Stimulated activated CD4-positive, alpha-beta T cell treated with anti-CD3 and anti-CD28 coated beads, Interleukin-1b, Interleukin-23, amount 100 ng/mL, for 48 hours (primary cell): Measurements from ENCODE around the gene TOR3A.
A peak's percentile ranks its signal among the peaks of the same experiment; 100 is the strongest.
"Not testable (repeated sequence)": the region's sequence is repeated elsewhere in the genome, so short reads cannot be mapped to it uniquely, and the experiment has no call there.

Source experiments
- DNase-seq: peaks from one replicate; pipeline ENCODE4 v3.0.0-alpha.2; 2020

The TOR3A gene

GRCh38 chr1:179081687-179082332 is at the start of gene TOR3A:
TSS of gene TOR3A (plus strand) at chr1:179082070. CDS start at chr1:179082129, 59 bp downstream.
- DNase-seq, result peak; percentile 81

DNA sequence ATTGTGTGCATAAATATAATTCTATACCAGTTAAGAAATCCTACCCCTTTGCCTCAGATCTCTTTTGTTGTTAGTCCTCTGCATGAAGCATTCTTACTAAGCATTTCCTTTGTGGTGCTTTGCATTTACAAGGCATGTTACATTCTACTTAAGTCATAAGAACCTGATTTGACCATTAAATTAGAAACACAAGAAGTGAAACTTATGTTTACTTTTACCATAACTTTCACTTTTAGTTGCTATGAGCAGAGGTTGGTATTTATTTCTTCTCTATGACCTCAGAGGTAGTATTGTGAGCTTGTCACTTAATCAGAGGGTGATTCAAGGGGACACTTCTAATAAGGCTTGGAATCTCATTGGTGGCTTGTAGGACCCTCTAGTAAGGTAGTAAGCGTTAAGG is 47.1 kb upstream of the TOR3A start:
- DNase-seq, result no peak

- peak; percentile 34 for DNase-seq
Measured at GRCh38 chr1:179036844-179037465, 44.9 kb upstream of the TOR3A start.

DNA sequence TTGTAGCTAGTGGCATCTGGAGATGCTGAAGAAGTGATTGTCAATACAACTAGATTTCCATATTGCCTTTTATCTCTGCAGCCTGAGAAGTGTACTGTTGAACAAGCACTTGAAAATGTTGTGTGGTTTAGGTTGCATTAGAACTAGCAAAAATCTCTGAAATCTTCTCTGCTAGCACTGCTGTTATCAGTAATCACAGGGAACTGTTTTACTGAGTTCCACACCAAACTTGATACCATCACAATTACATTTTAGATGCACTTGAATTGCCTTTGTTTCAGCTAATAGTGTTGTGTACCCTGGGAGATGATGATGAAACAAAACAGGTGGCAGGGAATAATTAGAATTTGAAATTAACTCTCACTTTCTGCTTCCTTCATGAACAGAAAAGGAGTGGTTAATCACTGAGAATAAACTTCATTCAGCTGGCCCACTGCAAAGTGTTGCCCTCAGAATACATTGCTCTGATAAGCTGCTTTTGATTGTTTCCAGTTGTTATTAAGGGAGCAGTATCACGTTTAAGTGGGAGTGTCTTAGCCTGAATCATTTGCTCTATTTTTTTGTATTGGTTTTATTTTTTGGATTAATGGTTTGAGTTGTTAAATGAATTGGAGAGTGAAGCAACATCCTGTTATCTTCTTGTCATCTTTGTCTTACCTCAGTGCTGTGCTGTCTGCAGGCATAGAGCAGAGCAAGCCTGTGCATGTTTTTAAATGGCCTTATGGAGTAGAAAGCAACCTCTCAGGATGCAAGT is 43.2 kb upstream of the TOR3A start:
- DNase-seq, result no peak

DNA sequence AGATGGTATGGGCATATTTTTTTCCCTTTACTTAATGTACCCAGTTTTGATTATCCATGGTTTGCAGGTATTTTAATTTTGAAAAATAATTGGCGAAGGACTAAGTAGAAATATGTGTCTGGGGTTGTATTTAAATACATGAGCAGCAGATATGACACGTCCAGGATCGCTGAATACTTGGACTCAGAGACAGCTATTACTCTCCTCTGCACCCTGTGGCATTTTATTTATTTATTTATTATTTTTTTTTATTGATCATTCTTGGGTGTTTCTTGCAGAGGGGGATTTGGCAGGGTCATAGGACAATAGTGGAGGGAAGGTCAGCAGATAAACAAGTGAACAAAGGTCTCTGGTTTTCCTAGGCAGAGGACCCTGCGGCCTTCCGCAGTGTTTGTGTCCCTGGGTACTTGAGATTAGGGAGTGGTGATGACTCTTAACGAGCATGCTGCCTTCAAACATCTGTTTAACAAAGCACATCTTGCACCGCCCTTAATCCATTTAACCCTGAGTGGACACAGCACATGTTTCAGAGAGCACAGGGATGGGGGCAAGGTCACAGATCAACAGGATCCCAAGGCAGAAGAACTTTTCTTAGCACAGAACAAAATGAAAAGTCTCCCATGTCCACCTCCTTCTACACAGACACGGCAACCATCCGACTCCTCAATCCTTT is 42.2 kb upstream of the TOR3A start:
- DNase-seq, result not testable (repeated sequence)

- not testable (repeated sequence) for DNase-seq
Measured at GRCh38 chr1:179040175-179040551, 41.7 kb upstream of the TOR3A start.

DNA sequence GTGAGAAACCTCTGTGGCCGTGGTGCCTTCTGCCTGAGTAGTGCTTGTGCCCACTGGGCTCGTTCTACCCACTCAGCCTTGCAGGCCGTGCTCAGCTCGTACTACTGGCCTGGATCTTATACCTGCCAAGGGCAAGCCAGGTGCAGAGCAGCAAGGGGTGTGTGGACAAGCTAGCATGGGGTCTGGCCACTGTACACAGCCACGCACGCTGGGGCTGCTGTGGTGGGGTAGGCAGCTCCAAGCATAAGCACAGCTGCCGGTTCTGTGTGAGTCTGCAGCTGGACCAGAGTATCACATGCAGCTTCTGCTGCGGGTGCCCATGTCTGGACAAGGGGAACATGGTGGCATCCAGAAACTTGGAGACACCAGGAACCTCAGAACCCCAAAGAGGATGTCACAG is 39.8 kb upstream of the TOR3A start:
- DNase-seq, result no peak

DNA sequence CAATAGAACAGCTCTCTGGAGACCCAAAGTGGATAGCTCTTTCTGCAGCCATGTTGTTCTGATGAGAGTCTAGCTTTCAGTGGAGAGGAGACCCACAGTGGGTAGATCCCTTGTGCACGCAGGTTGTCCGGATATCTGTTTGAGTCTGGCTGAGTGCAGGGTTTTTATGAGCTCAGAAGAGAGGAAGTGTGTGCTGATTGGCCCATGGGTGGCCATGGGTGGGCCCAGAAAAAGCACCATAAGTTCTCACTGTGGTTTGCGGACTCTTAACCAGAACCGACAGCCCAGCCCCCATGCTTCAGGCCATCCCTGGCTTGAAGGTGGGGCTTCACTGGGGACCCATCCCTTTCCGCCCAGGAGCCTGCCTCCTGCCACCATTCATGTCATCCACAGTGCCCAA is 39.2 kb upstream of the TOR3A start:
- DNase-seq, result no peak

DNA sequence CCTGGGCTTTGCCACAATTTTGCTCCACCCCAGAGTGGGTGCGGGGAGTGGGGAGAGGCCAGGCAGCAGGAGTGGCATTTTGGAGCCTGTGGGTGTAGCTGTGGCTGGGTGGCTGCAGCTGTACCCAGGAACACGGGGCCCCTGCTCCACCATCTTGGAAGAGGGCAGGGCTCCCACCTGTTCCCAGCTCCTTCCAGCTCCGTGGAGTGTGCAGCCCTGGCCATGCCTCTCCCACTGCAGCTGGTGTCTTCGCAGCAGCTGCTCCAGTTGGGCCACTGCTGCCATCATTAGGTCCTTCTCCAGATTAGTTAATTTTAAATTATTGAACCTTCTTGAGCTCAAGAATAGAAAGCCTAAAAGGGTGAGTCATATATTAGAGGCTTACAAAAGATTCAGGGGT is 38.6 kb upstream of the TOR3A start:
- DNase-seq, result no peak

DNA sequence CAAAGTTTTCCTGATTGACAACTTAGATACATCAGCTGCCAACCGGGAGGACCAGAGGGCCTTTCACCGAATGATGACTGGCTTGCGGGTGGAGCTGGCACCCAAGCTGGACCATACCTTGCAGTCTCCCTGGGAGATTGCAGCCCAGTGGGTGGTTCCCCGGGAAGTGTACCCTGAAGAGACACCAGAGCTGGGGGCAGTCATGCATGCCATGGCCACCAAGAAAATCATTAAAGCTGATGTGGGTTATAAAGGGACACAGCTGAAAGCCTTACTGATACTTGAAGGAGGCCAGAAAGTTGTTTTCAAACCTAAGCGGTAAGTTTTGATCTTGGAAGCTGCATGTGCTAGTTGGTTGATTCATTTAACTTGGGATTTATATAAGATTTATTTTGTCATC is 38.0 kb upstream of the TOR3A start:
- DNase-seq, result no peak

GRCh38 chr1:179046808-179047635 is 34.8 kb upstream of the TOR3A start:
- DNase-seq, result no peak

DNA sequence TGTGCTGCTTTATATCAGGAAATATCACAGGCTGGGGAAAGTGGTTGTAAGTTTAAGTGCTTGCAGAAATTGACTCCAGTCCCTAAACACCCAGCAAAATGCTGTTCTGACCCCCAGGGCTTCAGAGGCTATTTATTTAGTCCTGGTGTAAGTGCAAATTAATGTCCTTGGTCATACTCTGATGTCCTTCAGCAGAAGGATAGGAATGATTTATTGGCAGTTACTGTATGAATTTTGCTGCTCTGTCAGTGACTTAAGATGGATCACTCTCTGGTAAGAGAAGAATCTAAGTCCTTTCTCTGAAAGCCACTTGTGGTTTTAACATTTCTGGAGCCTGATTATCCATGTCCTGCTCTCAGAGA is 34.3 kb upstream of the TOR3A start:
- DNase-seq, result no peak

DNA sequence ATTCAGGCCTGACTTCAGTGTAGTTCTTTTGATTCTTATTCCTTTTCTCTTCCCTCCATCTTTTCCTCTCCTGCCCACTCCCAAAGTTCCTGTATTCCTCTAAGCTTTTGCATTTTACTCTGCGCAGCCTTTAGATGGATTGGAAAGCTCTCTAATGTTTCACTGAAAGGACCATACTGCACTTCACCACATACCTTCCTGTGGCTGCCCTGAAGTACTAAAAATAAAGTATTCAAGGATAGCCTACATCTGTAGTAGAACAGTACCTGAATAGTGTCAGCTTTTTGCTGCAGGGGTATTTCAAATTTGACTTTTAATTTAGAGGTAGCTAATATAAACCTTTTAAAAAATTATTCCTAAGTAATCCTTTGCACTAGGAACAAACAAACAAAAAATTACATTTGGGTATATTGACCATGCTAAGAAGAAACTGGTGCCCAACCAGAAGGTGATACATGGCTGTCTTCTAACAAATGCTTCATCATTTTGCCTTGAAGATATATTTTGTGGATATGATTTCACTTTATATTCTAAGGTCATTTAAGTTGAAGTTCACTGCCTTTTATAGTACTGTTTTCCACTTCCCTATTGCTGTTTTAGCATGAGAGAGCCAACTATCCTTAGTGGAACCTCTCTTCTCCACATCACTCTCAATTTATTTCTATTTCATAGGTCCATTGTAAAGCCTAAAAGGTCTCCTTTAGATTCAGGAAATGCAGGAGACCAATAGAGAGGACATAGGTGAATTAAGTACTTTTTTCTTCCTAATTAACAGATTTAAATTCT is 33.3 kb upstream of the TOR3A start:
- no peak for DNase-seq

- DNase-seq, result no peak
Measured at GRCh38 chr1:179052776-179053175, 29.1 kb upstream of the TOR3A start.

DNA sequence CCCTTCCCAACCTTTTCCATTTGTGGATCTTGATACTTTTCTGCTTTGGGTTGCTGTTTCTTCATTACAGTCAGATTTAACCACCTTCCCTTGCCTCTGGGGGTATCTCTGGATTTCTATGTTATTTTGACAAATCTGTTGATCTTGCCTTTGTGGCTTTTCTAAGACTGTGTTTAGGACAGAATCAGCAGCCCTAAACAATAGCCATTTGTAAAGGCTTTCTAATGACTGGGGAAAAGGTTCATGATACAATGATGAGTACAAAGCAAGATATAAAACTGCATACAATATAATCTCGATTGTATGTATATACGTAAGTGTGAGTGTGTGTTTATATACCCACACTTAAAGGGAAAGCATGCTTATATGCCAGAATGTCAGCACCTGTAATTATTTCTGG is 28.4 kb upstream of the TOR3A start:
- DNase-seq, result no peak

- no peak for DNase-seq
Measured at GRCh38 chr1:179055937-179056336, 25.9 kb upstream of the TOR3A start.

DNA sequence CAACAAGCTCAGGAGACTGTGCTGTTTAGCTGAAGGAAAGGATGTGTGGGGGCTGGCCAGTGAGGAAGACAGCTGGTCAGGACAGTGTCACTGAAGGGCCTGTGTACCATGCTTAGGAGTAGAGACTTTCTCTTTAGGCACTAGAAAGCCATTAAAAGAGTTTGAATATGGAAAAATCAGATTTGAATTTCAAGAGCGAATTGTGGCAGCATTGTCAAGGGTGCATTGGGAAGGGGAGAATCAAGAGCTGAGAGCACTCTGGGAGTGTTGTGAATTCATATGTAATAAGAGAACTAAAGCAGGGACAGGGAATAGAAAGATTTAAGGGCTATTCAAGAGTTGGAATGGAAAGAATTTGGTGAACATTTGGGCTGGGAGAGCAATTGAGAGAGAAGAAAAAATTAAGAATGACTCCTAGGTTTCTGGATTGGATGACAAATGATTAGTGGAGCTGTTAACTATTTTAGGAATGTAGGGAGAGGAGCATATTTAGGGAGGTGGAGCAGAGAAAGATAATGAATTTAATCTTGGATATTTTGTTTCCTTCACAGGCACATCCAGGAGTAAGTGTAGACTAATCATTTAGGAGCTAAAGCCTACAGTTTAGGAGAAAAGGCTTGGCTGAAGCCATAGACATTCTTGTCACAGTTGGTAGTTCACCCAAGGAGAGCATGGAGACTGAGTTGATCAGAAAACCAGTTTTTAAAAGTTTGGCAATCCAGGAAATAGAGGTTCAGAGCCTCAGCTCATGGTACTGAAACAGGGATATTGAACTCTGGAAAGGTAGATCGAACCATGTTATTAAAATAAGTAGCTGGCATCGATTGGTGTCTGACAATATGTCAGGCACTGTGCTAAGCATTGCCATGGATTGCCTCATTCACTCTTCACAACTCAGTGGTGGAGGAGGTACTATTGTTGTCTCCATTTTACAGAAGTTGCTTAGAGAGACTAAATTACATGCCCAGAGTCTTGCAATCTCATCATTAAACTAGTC is 23.1 kb upstream of the TOR3A start:
- no peak for DNase-seq

GRCh38 chr1:179061360-179062282 is 20.2 kb upstream of the TOR3A start:
- DNase-seq, result no peak

GRCh38 chr1:179066471-179066870 is 15.4 kb upstream of the TOR3A start:
- DNase-seq, result no peak

DNA sequence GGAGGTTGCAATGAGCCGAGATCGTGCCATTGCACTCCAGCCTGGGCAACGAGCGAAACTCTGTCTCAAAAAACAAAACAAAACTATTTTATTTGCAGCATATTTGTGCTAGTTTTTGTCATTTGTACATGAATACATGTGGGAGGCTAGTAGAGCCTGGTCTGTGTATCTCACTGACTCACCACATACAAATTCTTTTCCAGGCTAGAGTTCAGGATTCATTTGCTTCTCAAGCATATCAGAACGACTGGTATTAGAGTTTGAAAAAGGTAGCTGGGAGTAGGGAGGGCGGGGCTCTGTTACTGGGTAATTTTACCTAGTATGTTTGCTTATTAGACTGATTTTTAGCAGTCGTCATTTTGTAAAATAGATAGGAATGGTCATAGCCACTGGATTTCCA is 4.5 kb upstream of the TOR3A start:
- no peak for DNase-seq
